ENCODE results near the gene TRMT2A. TPM values are rescaled to one million over a fixed set of nuclear protein-coding genes. Genes with fewer than 3 reads are reported as not detected.
A peak's percentile ranks its signal among the peaks of the same experiment; 100 is the strongest.

TRMT2A gene
- polyA plus RNA-seq, 6 donors from 2014 or later, result 15.1 to 29.7 (median 21.3) TPM

DNA sequence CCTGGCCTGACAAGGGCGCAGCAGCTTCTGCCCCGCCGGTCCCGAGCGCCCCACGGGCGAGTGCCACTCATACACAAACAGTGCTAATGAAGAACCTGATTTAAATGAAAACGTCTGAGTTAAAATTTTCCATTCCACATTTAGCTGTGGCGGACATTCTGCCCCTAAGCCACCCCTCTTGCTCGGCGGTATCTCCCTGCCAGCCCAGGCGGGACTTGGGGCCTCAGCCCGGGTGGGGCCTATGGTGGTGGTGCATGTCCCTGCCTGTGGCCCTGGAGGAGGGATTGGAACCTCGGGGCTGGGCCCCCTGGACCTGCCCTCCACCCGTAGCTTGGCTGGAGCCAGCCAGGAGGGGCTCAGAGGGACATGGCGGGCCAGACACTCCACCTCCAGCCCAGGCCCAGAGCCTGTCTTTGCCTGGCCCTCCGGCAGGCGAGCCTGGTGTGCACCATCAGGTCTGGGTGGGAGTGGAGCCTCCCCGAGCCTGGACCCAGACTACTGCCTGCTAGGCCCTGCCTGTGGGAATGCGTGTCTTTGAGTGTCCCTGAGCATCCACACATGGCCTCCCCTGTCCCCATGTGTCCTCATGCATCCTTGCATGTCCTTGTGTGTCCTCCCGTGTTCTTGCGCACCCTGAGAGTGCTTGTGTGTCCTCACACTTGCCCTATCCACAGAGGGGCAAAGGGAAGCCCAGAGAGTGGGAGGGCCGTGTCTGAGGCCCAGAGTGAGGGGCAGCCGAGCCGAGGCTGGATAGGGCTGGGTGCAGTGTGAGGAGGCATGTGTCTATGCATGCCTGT is 19.0 kb upstream of the TRMT2A start:
- H3K9me3 Mint-ChIP-seq, result no peaks in the 10 kb centered on the region
- peak overlapping the region in 2 of 8 donors; percentile 24 to 51 for H3K4me3 Mint-ChIP-seq
- peak overlapping the region in 1 of 6 donors; percentile 30 for H3K27ac Mint-ChIP-seq
- DNase-seq, result no peak
- peaks cover 20 to 51% (median 43%) of the 10 kb centered on the region in 3 donors for H3K4me1 Mint-ChIP-seq
- H3K27me3 Mint-ChIP-seq, result no peaks in the 10 kb centered on the region
- ATAC-seq (ENCODE audit: low read depth in 2 of 2), result no peak
- no peaks in the 10 kb centered on the region for H3K36me3 Mint-ChIP-seq

DNA sequence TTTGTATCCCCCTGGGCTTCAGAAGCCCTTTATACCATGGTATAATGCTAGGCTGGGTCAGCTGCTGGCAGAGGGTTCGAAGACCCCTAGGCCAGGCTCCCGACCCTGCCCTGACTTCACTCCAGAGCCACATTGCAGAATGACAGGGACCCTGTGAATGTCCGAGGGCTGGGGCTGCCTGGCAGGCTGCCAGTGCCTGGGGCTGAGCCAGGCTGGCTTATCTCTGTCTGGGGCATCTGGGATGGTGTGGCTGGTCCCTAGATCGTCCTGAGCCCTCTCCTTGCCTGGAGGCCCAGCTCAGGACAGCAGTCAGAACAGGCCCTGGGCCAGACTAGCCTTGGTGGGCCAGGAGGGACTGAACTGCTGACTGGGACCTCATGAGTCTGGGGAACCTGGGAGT is 18.2 kb upstream of the TRMT2A start:
- Mint-ChIP-seq H3K4me3 (peak overlapping the region in 4 of 8 donors; percentile 5 to 72 (median 22)), H3K27ac (peak overlapping the region in 1 of 6 donors; percentile 69), H3K36me3 (no peaks in the 10 kb centered on the region), H3K27me3 (no peaks in the 10 kb centered on the region), H3K4me1 (peaks cover 20 to 57% (median 44%) of the 10 kb centered on the region in 3 donors), H3K9me3 (no peaks in the 10 kb centered on the region)
- DNase-seq (no peak), ATAC-seq (ENCODE audit: low read depth in 2 of 2) (no peak)

DNA sequence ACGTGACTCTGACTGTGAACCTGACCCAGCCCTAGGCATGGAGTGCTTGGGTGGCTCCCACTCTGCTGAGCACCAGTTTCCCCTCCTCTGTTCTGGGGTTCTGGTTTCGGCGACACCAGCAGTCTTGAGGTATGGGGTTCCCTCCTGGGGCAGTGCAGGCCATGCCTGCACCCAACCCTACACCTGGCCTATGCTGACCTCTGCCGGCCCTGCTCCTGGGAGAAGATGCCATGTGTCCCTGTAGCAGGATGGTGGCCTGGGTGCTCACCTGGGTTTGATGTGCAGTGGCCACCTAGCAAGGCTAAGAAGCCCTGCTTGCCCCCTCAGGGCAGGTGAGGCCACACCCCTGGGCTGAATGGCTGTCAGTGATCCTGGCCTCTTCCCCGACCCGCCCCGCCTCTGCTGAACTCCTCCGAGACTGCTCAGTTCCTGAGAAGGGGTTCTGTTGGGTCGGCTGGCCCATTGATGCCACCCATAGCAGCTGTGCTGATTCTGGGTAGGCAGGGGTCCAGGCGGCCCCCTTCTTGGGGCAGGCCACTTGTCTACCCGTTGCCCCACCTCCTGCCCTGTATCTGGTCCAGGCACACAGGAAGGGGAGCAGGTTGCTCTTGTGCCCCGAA is 17.0 kb upstream of the TRMT2A start:
- Mint-ChIP-seq H3K36me3 (no peaks in the 10 kb centered on the region), H3K9me3 (no peaks in the 10 kb centered on the region), H3K4me3 (peak overlapping the region; percentile 42 to 92 (median 73)), H3K4me1 (peaks cover 17 to 49% (median 46%) of the 10 kb centered on the region in 3 donors), H3K27ac (peak overlapping the region in 1 of 6 donors; percentile 86), H3K27me3 (no peaks in the 10 kb centered on the region)
- DNase-seq (no peak), ATAC-seq (ENCODE audit: low read depth in 2 of 2) (no peak)

DNA sequence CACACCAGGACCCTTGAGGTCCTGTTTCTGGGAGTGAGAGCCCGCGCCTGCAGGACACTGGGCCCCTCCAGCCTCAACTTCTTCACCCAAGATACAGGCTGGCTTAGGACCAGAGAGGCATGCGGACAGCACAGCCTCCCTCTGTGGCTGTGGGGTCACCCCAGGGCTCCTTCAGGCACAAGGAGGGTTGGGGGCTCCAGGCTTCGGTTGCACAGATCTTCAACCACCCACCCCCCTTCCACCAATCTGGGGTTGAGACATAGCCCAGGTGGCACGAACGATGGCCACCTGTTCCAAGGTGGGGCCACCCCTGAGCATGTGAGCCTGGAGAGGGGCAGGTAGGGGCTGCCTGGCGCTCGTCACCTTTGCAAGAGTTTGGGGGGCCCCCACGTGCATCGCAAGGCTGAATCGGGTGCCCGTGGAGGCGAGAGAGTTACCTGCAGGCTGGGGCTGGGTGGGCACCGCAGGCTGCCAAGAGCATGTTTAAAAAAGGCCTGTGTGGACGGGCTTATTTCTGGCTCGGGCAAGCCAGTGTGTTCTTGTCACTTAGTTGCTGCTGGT is 15.7 kb upstream of the TRMT2A start:
- DNase-seq, result no peak
- Mint-ChIP-seq H3K27ac (peak overlapping the region in 2 of 6 donors; percentile 42 to 76), H3K27me3 (no peaks in the 10 kb centered on the region), H3K4me1 (peaks cover 11 to 44% (median 39%) of the 10 kb centered on the region in 3 donors), H3K9me3 (no peaks in the 10 kb centered on the region), H3K4me3 (peak overlapping the region; percentile 72 to 92 (median 76)), H3K36me3 (no peaks in the 10 kb centered on the region)
- no peak for ATAC-seq (ENCODE audit: low read depth in 2 of 2)

DNA sequence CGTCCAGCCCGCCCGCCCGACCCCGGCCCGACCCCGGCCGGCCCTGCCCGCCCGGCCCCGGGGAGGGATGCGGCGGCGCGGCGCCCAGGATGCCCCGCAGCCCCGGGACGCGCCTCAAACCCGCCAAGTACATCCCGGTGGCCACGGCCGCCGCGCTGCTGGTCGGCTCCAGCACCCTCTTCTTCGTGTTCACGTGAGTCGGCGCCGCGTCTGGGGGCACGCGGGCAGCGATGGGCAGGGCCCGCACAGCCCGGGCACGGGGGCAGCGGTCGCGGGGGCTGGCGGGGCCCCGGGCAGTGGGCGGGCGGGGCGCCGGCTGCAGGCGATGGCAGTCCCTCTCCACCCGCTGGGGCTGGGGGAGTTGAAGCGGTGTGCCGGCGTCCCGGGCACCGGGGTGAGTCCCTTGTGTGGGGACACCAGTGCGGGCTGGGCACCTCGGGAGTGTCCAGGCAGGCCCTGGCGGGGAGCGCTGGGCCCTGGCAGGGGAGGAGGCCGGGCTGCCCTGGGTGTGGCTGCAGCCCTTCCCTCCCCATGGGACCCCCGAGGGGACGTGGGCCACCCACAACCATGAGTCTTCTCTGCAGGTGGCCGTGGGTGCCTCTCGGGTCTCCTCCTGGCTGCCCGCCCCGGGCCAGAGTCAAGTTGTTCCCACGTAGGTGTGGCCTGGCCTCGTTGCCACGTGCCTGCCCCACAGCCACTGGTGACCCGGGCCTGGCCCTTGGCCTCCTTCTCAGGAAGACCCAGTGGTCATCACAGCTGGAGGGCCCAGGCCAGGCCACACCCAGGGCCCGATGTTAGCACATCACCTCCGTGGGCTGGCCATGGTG is 15.0 kb upstream of the TRMT2A start:
- Mint-ChIP-seq H3K4me1 (peaks cover 7 to 37% (median 35%) of the 10 kb centered on the region in 3 donors), H3K9me3 (no peaks in the 10 kb centered on the region), H3K4me3 (peak overlapping the region in 7 of 8 donors; percentile 72 to 92 (median 74)), H3K27ac (peak overlapping the region in 1 of 6 donors; percentile 24), H3K27me3 (no peaks in the 10 kb centered on the region), H3K36me3 (no peaks in the 10 kb centered on the region)
- ATAC-seq (ENCODE audit: low read depth in 2 of 2), result peak in 1 of 2 donors; percentile 4
- no peak for DNase-seq

DNA sequence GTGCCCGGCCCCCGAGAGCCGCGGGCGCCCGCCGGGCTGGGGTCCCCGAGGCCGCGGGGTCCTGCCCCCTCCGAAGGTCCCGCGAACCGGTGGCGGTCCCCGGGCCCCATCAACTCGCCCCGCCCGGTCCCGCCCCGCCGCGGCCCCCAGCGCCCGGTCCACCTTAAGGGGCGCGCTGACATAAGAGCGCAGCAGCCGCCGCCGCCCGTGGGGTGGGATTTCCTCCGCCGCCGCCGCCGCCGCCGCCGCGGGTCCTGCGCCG is 14.5 kb upstream of the TRMT2A start, which contains the start of gene ZDHHC8:
Gene ZDHHC8 (plus strand): TSS at position 208 of the 262 bp plus-strand sequence. CDS start 144 bp downstream, outside the sequence.
- H3K27ac Mint-ChIP-seq, result peak within 1 kb of the TSS in 2 of 6 donors; percentile 24 to 90
- DNase-seq (peak; percentile 35), ATAC-seq (ENCODE audit: low read depth in 2 of 2) (peak; percentile 72 to 74)
- H3K27me3 Mint-ChIP-seq, result no peaks in the 10 kb centered on the region
- peak within 1 kb of the TSS; percentile 72 to 92 (median 76) for H3K4me3 Mint-ChIP-seq
- H3K4me1 Mint-ChIP-seq, result peaks cover 7 to 37% (median 35%) of the 10 kb centered on the region in 3 donors
- H3K9me3 Mint-ChIP-seq, result no peaks in the 10 kb centered on the region
- H3K36me3 Mint-ChIP-seq, result no peaks in the 10 kb centered on the region

DNA sequence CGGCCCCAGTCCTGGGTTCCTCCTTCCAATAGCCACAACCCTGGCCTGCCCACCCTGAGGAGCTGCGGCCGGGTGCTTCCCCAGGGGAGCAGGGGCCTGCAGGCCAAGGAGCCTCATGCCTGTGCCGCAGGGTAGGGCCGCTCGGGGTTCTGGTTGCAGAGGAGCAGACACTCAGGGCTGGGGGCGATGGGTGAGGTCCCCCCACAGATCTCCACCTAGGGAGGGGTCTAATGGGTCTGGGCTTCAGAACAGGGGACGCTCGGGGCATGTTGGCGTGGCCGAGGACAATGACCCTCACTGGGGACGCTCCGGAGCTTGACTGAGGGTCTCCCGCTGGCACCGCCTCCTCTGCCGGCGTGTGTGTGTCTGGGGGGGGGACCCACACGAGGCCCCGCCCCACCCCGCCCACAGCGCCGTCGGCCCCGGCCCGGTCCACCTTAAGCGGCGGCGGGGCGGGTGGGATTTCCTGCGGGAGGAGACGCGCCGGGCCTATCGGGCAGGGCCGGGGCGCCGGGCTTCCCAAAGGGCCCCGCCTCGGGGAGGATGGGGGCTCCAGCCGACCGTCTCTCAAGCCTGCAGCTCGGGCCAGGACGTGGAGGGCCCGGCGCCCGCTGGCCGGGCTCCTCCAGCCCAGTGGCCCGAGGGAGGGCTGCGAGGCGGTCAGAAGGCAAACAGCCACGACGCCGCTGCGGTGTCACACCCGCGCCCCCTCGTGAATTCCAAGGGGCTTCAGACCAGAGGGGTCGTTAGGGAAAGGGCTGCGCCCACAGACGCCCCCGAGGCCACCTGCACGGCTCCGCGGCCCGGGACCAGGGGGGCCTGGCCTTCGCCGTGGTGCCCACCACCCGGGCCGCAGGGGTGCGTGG is 13.9 kb upstream of the TRMT2A start:
- Mint-ChIP-seq H3K27ac (peak overlapping the region in 1 of 6 donors; percentile 90), H3K9me3 (no peaks in the 10 kb centered on the region), H3K36me3 (no peaks in the 10 kb centered on the region), H3K4me3 (peak overlapping the region; percentile 57 to 86 (median 76)), H3K4me1 (peaks cover 6 to 32% (median 30%) of the 10 kb centered on the region in 3 donors), H3K27me3 (no peaks in the 10 kb centered on the region)
- DNase-seq (peak; percentile 82), ATAC-seq (ENCODE audit: low read depth in 2 of 2) (peak; percentile 82 to 84)

DNA sequence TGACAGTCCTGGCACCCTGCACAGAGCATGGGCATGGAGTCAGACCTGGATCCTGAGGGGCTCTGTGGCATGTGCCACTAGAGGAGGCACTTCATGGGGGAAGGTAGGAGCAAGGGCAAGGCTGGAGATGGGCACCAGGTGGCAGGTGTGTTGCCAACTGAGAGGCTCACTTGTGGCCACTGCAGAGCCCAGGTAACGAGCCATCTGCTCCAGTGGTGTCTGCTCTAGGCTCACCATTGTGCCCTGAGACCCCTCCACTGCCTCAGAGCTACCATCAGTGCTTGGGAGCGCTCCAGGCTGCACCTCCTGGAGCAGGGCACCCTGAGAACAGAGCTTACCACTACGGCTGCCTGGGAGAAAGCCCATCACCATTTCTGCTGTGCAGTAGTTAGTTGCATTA is 13.3 kb upstream of the TRMT2A start:
- Mint-ChIP-seq H3K27me3 (no peaks in the 10 kb centered on the region), H3K4me3 (peak overlapping the region; percentile 36 to 84 (median 74)), H3K4me1 (peaks cover 7 to 32% (median 26%) of the 10 kb centered on the region in 3 donors), H3K27ac (peak overlapping the region in 1 of 6 donors; percentile 47), H3K9me3 (no peaks in the 10 kb centered on the region), H3K36me3 (no peaks in the 10 kb centered on the region)
- ATAC-seq (ENCODE audit: low read depth in 2 of 2) (no peak), DNase-seq (no peak)

DNA sequence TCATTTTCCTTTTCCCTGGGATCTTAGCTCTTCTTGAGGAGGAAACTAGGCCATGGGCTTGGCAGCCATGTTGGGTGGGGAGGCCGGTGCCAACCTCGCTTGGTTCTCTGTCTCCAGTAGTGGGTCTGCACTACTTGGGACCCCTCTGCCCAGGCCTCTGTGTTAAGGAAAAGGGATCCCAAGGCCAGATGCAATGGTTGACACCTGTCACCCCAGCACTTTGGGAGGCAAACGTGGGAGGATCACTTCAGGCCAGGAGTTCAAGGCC is 12.7 kb upstream of the TRMT2A start:
- Mint-ChIP-seq H3K27ac (peak overlapping the region in 1 of 6 donors; percentile 47), H3K9me3 (no peaks in the 10 kb centered on the region), H3K4me3 (peak overlapping the region in 3 of 8 donors; percentile 51 to 78 (median 72)), H3K27me3 (no peaks in the 10 kb centered on the region), H3K36me3 (no peaks in the 10 kb centered on the region), H3K4me1 (peaks cover 7 to 30% (median 24%) of the 10 kb centered on the region in 3 donors)
- DNase-seq (no peak), ATAC-seq (ENCODE audit: low read depth in 2 of 2) (no peak)

DNA sequence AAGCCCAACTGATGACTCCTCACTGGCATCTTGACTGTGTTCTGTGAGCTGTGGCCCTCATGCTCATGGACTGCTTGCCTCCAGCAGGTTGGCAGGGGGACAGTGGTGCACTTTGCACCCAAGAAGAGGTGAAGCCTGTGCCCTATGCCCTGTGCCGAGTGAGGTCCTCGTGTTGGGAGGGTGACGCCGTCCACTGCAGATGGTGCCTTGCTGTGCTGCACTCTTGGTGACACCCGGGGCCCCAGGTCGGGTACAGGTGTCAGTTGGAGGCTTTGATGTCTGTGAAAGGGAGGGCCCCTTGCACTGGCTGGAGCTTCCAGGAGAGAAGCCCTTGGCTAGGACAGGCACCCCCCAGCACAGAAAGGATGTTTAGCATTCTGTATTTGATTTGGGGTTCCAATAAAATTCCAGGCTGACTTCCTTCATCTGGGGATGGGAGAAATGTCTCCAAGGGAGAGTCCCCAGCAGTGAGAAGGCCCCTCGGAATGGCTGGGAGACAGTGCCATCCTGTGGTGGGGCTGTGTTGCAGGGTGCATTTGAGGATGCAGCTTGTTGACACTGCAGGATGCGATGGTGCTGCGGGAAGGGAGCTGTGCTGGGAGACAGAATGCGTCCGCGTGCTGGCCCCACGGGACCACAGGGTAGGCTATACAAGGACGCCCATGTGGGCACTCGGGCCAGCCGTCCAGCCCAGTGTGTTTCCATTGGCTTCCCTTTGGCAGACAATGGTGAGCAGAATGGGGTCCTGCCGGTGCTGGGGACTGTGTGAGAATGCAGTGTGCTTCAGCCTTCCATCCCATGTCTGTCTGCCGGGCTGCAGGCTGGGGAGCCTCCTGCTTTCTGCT is 12.1 kb upstream of the TRMT2A start:
- Mint-ChIP-seq H3K36me3 (no peaks in the 10 kb centered on the region), H3K9me3 (no peaks in the 10 kb centered on the region), H3K4me3 (peak overlapping the region in 6 of 8 donors; percentile 12 to 78 (median 36)), H3K27me3 (no peaks in the 10 kb centered on the region), H3K4me1 (peaks cover 8 to 26% (median 19%) of the 10 kb centered on the region in 3 donors), H3K27ac (peak overlapping the region in 3 of 6 donors; percentile 14 to 47 (median 36))
- no peak for ATAC-seq (ENCODE audit: low read depth in 2 of 2)
- DNase-seq, result no peak

DNA sequence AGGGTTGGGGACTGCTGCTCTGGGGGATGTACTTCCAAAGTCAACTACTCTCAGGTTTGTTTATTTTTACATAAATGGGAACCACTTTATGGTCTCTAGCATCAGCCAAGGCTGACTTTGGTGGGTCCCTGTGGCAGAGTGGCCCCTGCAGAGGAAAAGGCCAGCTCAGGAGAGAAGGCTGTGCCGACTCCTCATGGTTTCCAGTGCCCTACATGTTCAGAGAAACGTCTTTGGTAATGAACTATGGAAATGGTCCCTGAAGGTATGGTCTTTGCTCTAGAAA is 11.5 kb upstream of the TRMT2A start:
- Mint-ChIP-seq H3K4me1 (peaks cover 7 to 26% (median 13%) of the 10 kb centered on the region in 3 donors), H3K27me3 (no peaks in the 10 kb centered on the region), H3K36me3 (no peaks in the 10 kb centered on the region), H3K27ac (peak overlapping the region in 1 of 6 donors; percentile 28), H3K9me3 (no peaks in the 10 kb centered on the region), H3K4me3 (peak overlapping the region in 3 of 8 donors; percentile 16 to 78 (median 46))
- no peak for DNase-seq
- no peak for ATAC-seq (ENCODE audit: low read depth in 2 of 2)
